Mucosa of descending colon (tissue), 3 donors: ENCODE data around the gene PLPP4. TPM values are rescaled to one million over a fixed set of nuclear protein-coding genes. Genes with fewer than 3 reads are reported as not detected.

Source experiments
- ATAC-seq: fragments of 200-7000 bp; cut with Tn5 transposase; one replicate; pipeline ENCODE4 v1.9.1; 2020; ENCODE audit warnings: mild to moderate bottlenecking, moderate library complexity
- DNase-seq, 3 donors: peaks; one replicate each; pipeline ENCODE4 v3.0.0-alpha.2; 2020
- H3K36me3 ChIP-seq: fragments of 200-600 bp; one replicate; pipeline ENCODE4 v1.8.0; 2021; ENCODE audit warnings: low read depth, mild to moderate bottlenecking
- H3K4me1 ChIP-seq: fragments of 200-600 bp; one replicate; pipeline ENCODE4 v1.8.0; 2021; ENCODE audit warnings: low read depth, mild to moderate bottlenecking
- H3K4me3 ChIP-seq: fragments of 200-600 bp; one replicate; pipeline ENCODE4 v1.8.0; 2021; ENCODE audit warnings: mild to moderate bottlenecking
- H3K9me3 ChIP-seq: fragments of 200-600 bp; one replicate; pipeline ENCODE4 v1.8.0; 2021; ENCODE audit warnings: mild to moderate bottlenecking
- CTCF ChIP-seq: fragments of 200-600 bp; IDR thresholded peaks from one replicate; pipeline ENCODE4 v1.8.0; 2022; ENCODE audit warnings: antibody characterized with exemption, mild to moderate bottlenecking
- intact Hi-C, 2 donors: fragments of 100-400 bp; cut with DNase I in 1 of 2; cut with micrococcal nuclease in 1 of 2; formaldehyde crosslinking; loops; one replicate each; pipeline versions ENCODE4 v1.11.0 to v1.11.1; 2022; cut with DNase I, micrococcal nuclease
- total RNA-seq, 3 donors: library from RNA; stranded (reverse); fragmentation: NEBNext Ultra II Directional in 2 of 3; extraction: Animal tissue kit (Norgen Biotek cat#: 25700) in 2 of 3; gene quantifications; one replicate each; pipeline versions ENCODE4 v1.2.1 to v1.2.4, GENCODE V29; 2021 to 2023
- donor health status: DM: no; HTN: no; CAD: no; lungs with moderate emphysema.
- donor health status: DM: no; HTN: no; CAD: no.
- donor health status: DM: no; HTN: yes; CAD: no.

PLPP4 gene
- total RNA-seq, 3 donors from 2014 or later = 2.6 TPM; not detected in 2

- H3K36me3 ChIP-seq = no peaks in the 10 kb centered on the region
- no peak overlapping the region for H3K4me3 ChIP-seq
- no peak for TF ChIP-seq CTCF
- DNase-seq (no peak), ATAC-seq (no peak)
- H3K4me1 ChIP-seq = no peaks in the 10 kb centered on the region
- no peaks in the 10 kb centered on the region for H3K9me3 ChIP-seq
- intact Hi-C loops = no loop called here
Measured at GRCh38 chr10:120429395-120429794, 27.6 kb upstream of the PLPP4 start.

GRCh38 chr10:120431251-120431651 is 25.8 kb upstream of the PLPP4 start:
- DNase-seq = no peak
- Histone ChIP-seq H3K4me1 (no peaks in the 10 kb centered on the region), H3K9me3 (no peaks in the 10 kb centered on the region), H3K4me3 (no peak overlapping the region), H3K36me3 (no peaks in the 10 kb centered on the region)
- no peak for TF ChIP-seq CTCF
- intact Hi-C loops = no loop called here
- no peak for ATAC-seq

GRCh38 chr10:120432209-120432608 is 24.8 kb upstream of the PLPP4 start:
- Histone ChIP-seq H3K9me3 (no peaks in the 10 kb centered on the region), H3K4me1 (no peaks in the 10 kb centered on the region), H3K4me3 (no peak overlapping the region), H3K36me3 (no peaks in the 10 kb centered on the region)
- no peak for TF ChIP-seq CTCF
- intact Hi-C loops = no loop called here
- ATAC-seq (no peak), DNase-seq (no peak)

GRCh38 chr10:120433141-120433540 is 23.9 kb upstream of the PLPP4 start:
- DNase-seq (no peak), ATAC-seq (no peak)
- no peak overlapping the region for H3K4me3 ChIP-seq
- no peak for TF ChIP-seq CTCF
- intact Hi-C loops = no loop called here
- no peaks in the 10 kb centered on the region for H3K4me1 ChIP-seq
- H3K9me3 ChIP-seq = no peaks in the 10 kb centered on the region
- H3K36me3 ChIP-seq = no peaks in the 10 kb centered on the region

GRCh38 chr10:120436439-120437112 is 20.5 kb upstream of the PLPP4 start:
- Histone ChIP-seq H3K4me1 (no peaks in the 10 kb centered on the region), H3K36me3 (no peaks in the 10 kb centered on the region), H3K9me3 (no peaks in the 10 kb centered on the region), H3K4me3 (no peak overlapping the region)
- DNase-seq (no peak), ATAC-seq (no peak)
- TF ChIP-seq CTCF = no peak
- intact Hi-C loops = no loop called here

GRCh38 chr10:120437541-120437940 is 19.5 kb upstream of the PLPP4 start:
- no peak for ATAC-seq
- no peak for DNase-seq
- no peak for TF ChIP-seq CTCF
- H3K4me3 ChIP-seq = no peak overlapping the region
- intact Hi-C loops = no loop called here
- no peaks in the 10 kb centered on the region for H3K36me3 ChIP-seq
- H3K4me1 ChIP-seq = no peaks in the 10 kb centered on the region
- H3K9me3 ChIP-seq = no peaks in the 10 kb centered on the region
